K562 (cell line): Measurements from ENCODE around the gene ETHE1. TPM values are rescaled to one million over a fixed set of nuclear protein-coding genes. Genes with fewer than 3 reads are reported as not detected.

Experiments
- ATAC-seq: fragments of 200-7000 bp; cut with Tn5 transposase; 3 replicates; pipeline ENCODE4 v1.9.1; 2020; ENCODE audit warnings: moderate library complexity
- BruUV-seq: library from RNA; stranded (reverse); fragments of 400-500 nt; replicated peaks from 2 replicates; lab custom pipeline; 2021; lab: Mats Ljungman, UMichigan
- CTCF ChIA-PET: fragments of 300-600 bp; formaldehyde crosslinking; extraction: SDS; loops from one replicate; lab custom pipeline; 2021; ENCODE audit warnings: low intra/inter-chr PET ratio; lab: Yijun Ruan, JAX
- POLR2A ChIA-PET: fragments of 300-600, 350-650 bp; sonication (Branson Sonifier 250); formaldehyde crosslinking; extraction: SDS; loops from one replicate; lab custom pipeline; 2021; ENCODE audit warnings: antibody characterized with exemption, inconsistent platforms; lab: Yijun Ruan, JAX
- DNase-seq, 4 experiments: peaks; one replicate each; pipeline versions ENCODE4 v3.0.0 to v3.0.0-alpha.2; 2011 to 2018; ENCODE audit warnings: low spot score in 3 of 4, mixed read lengths in 3 of 4; ENCODE audit errors: extremely low read depth in 1 of 4
- FAIRE-seq: peaks from 2 replicates; lab custom pipeline; 2011; peaks lifted over from hg19 to GRCh38; lab: Jason Lieb, UNC
- H2AFZ ChIP-seq: 2 replicates; pipeline ENCODE4 v1.6.0; 2011; ENCODE audit warnings: low read depth, low read length, control low read depth, inconsistent platforms
- H3K27ac ChIP-seq: fragments of 200-600 bp; 3 replicates; pipeline ENCODE4 v1.8.0; 2011; ENCODE audit warnings: low read depth, mild to moderate bottlenecking, control low read depth, inconsistent platforms, low read length, moderate library complexity, mixed read lengths; ENCODE audit errors: extremely low read depth
- H3K27me3 ChIP-seq, 2 experiments: fragments of 300-600 bp in 1 of 2; 2 replicates in 1 of 2; 3 replicates in 1 of 2; pipeline versions ENCODE4 v1.6.0 to v1.8.0; 2011; ENCODE audit warnings: inconsistent platforms in 2 of 2, low read length in 2 of 2, mild to moderate bottlenecking in 1 of 2, mixed read lengths in 1 of 2, moderate library complexity in 1 of 2; ENCODE audit not compliant: control insufficient read depth in 2 of 2, insufficient read depth in 2 of 2
- H3K36me3 ChIP-seq: fragments of 300-600 bp; 3 replicates; pipeline ENCODE4 v1.8.0; 2011; ENCODE audit warnings: mild to moderate bottlenecking, low read length, inconsistent platforms; ENCODE audit not compliant: control insufficient read depth, insufficient read depth
- H3K4me1 ChIP-seq, 2 experiments: fragments of 200-600 bp in 1 of 2; replicated peaks in 1 of 2; 2 replicates in 1 of 2; 3 replicates in 1 of 2; pipeline versions ENCODE4 v1.5.1 to v1.8.0; 2011; ENCODE audit warnings: inconsistent platforms in 2 of 2, low read length in 2 of 2, mild to moderate bottlenecking in 1 of 2, mixed read lengths in 1 of 2, moderate library complexity in 1 of 2; ENCODE audit not compliant: control insufficient read depth in 2 of 2, insufficient read depth in 2 of 2
- H3K4me2 ChIP-seq: 2 replicates; pipeline ENCODE4 v1.6.1; 2011; ENCODE audit warnings: low read length, control low read depth, inconsistent platforms, mixed read lengths; ENCODE audit not compliant: insufficient read depth
- H3K4me3 ChIP-seq: fragments of 200-600 bp; sonication (generic), shearing (Covaris generic); 2 replicates; pipeline ENCODE4 v1.5.1; 2016; ENCODE audit warnings: control low read depth, inconsistent platforms
- H3K79me2 ChIP-seq: fragments of 200-600 bp; 3 replicates; pipeline ENCODE4 v1.8.0; 2011; ENCODE audit warnings: low read length, inconsistent platforms; ENCODE audit not compliant: control insufficient read depth, insufficient read depth
- H3K9ac ChIP-seq, 2 experiments: 2 replicates each; pipeline versions ENCODE4 v1.6.0 to v1.6.1; 2011; ENCODE audit warnings: low read depth in 2 of 2, low read length in 2 of 2, control low read depth in 1 of 2, inconsistent platforms in 1 of 2, mild to moderate bottlenecking in 1 of 2, mixed read lengths in 1 of 2; ENCODE audit not compliant: insufficient read depth in 1 of 2
- H3K9me1 ChIP-seq: one replicate; pipeline ENCODE4 v1.6.0; 2011; ENCODE audit warnings: inconsistent platforms, mild to moderate bottlenecking, low read length, moderate library complexity; ENCODE audit not compliant: control insufficient read depth, insufficient read depth
- H3K9me3 ChIP-seq: replicated peaks from 2 replicates; pipeline ENCODE4 v1.5.1; 2011; ENCODE audit warnings: low read depth, low read length, inconsistent platforms; ENCODE audit not compliant: control insufficient read depth, insufficient read depth
- H4K20me1 ChIP-seq: replicated peaks from 2 replicates; pipeline ENCODE4 v1.6.1; 2011; ENCODE audit warnings: low read length, inconsistent platforms, mixed read lengths; ENCODE audit not compliant: control insufficient read depth, insufficient read depth
- EZH2 ChIP-seq: IDR thresholded peaks from 2 replicates; pipeline ENCODE4 v1.6.1; 2012; ENCODE audit warnings: low read depth, mild to moderate bottlenecking, inconsistent platforms, low read length, borderline replicate concordance
- FOXP1 ChIP-seq: sonication (generic); formaldehyde crosslinking; IDR thresholded peaks from 2 replicates; pipeline ENCODE4 v1.8.0; 2022; ENCODE audit warnings: mild to moderate bottlenecking, missing genetic modification reagents
- HMG20B ChIP-seq: fragments of 250-450 bp; sonication (Bioruptor Pico); IDR thresholded peaks from 2 replicates; pipeline ENCODE4 v1.5.0; 2021; ENCODE audit warnings: mild to moderate bottlenecking
- IFI16 ChIP-seq: fragments of 250-450 bp; sonication (Bioruptor Pico); IDR thresholded peaks from 2 replicates; pipeline ENCODE4 v2.1.2; 2022; ENCODE audit warnings: mild to moderate bottlenecking, inconsistent platforms
- KLF1 ChIP-seq: fragments of 450-650 bp; IDR thresholded peaks from 2 replicates; pipeline ENCODE4 v1.6.1; 2016; ENCODE audit warnings: missing genetic modification characterization, missing compliant biosample characterization
- MCM5 ChIP-seq: fragments of 450-650 bp; IDR thresholded peaks from 2 replicates; pipeline ENCODE4 v1.6.1; 2016; ENCODE audit warnings: low read depth
- PCBP1 ChIP-seq: fragments of 200-400 bp; formaldehyde crosslinking; IDR thresholded peaks from 2 replicates; pipeline ENCODE4 v1.6.1; 2018; ENCODE audit warnings: mild to moderate bottlenecking, low read depth, low read length; ENCODE audit not compliant: poor library complexity, severe bottlenecking
- RCOR1 ChIP-seq, 2 experiments: IDR thresholded peaks; 2 replicates each; pipeline ENCODE4 v1.6.1; 2012; ENCODE audit warnings: low read depth in 2 of 2, low read length in 2 of 2, borderline replicate concordance in 1 of 2, improper control_type of control experiment in 1 of 2
- ZNF224 ChIP-seq: sonication (generic); formaldehyde crosslinking; IDR thresholded peaks from 2 replicates; pipeline ENCODE4 v1.8.0; 2022; ENCODE audit warnings: mild to moderate bottlenecking, missing genetic modification reagents
- ZNF75A ChIP-seq: fragments of 450-650 bp; formaldehyde crosslinking; IDR thresholded peaks from 2 replicates; pipeline ENCODE4 v1.4.0; 2020; ENCODE audit warnings: mild to moderate bottlenecking
- WGBS: fragments of 100-300 bp; shearing (Covaris generic); methylation state at CpG from one replicate; pipeline ENCODE4 v1.1.6; 2016; ENCODE audit warnings: low coverage, mixed read lengths; ENCODE audit not compliant: insufficient coverage; ENCODE audit errors: missing lambda C conversion rate; 5-methylcytosine and 5-hydroxymethylcytosine counted together
- in situ Hi-C: fragments of 300-500 bp; cut with MboI; formaldehyde crosslinking; loops from 4 replicates; pipeline ENCODE4 v1.15.0; 2018; ENCODE audit warnings: inconsistent platforms, mixed read lengths
- intact Hi-C: fragments of 100-400 bp; cut with micrococcal nuclease; formaldehyde crosslinking; loops from 2 replicates; pipeline ENCODE4 v1.14.2; 2022
- polyA plus RNA-seq, 8 experiments: library from polyadenylated mRNA; depleted of rRNA in 4 of 8; stranded (reverse) in 5 of 8; unstranded in 3 of 8; fragments of >200 nt; fragmentation: Nextera tagmentation in 2 of 8; fragmentation: Illumina TruSeq in 1 of 8; extraction: Ambion mirVana in 2 of 8; extraction: Trizol in 1 of 8; gene quantifications; 2 replicates each; pipeline versions ENCODE4 v1.2.1 to v1.2.3, GENCODE V29; 2011 to 2014; ENCODE audit warnings: inconsistent platforms in 1 of 8, missing spikeins in 1 of 8
- total RNA-seq, 7 experiments: library from RNA; depleted of rRNA in 6 of 7; stranded (reverse); fragments of >200 nt in 6 of 7; fragmentation: Illumina TruSeq in 2 of 7; extraction: Trizol in 2 of 7; gene quantifications; 2 replicates each; pipeline versions ENCODE4 v1.2.1 to v1.2.3, GENCODE V29; 2011 to 2021; ENCODE audit warnings: low replicate concordance in 1 of 7
- TF ChIP-seq, protein P1 (sequence below), 2 experiments: fragments of 450-650 bp; IDR thresholded peaks; 2 replicates each; pipeline ENCODE4 v1.6.1; 2018; ENCODE audit warnings: mild to moderate bottlenecking in 2 of 2, low read depth in 1 of 2; ENCODE audit not compliant: partially characterized antibody in 2 of 2

The ETHE1 gene
- total and polyA plus RNA-seq, 9 of the 15 experiments (the other 6 are each of a cell fraction or from before 2014, with no cell fraction given), result 2.9 to 21.0 (median 10.2) TPM

DNA sequence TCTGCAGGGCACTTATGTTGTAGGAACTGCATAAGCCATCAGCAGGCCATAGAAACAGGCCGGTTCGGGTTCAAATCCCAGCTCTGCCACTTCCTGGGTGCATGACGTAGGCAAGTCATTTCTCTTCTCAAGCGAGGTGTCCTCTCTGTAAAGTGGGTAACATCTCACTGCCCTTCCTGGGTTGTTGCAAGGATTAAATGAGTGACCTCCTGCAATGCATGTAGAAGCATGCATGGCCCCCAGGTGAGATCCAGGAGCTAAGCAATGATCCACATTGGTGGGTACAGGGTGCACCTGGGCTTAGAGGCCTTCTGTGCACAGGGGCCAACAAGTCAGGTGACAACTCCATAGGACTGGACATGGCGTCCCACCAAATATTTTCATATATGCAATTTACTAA is 36.2 kb downstream of the ETHE1 start:
- no peaks in the 10 kb centered on the region for H3K9me3 ChIP-seq
- H3K9ac ChIP-seq, result peak overlapping the region in 1 of 2 experiments; percentile 35; a peak in 1 of 4 replicates
- H4K20me1 ChIP-seq, result no peaks in the 10 kb centered on the region
- H3K9me1 ChIP-seq, result no peaks in the 10 kb centered on the region
- intact Hi-C loops (no loop called here), in situ Hi-C loops (no loop called here)
- H2AFZ ChIP-seq, result no peak overlapping the region
- H3K4me2 ChIP-seq, result no peak overlapping the region
- no peak for DNase-seq
- no peak for FAIRE-seq
- POLR2A ChIA-PET, result interaction anchor here (0.9 to 1.5 kb wide), 6 partner anchors 8 to 35 kb away, joined by 3 to 5 read pairs (median 4); partner anchors contain the start of gene PHLDB3
- H3K4me3 ChIP-seq, result no peak overlapping the region
- no peak overlapping the region for H3K27ac ChIP-seq
- TF ChIP-seq IFI16 (no peak), MCM5 (no peak), RCOR1 (IDR thresholded peaks at IDR 0.05; ENCODE audit: borderline replicate concordance in 1 of 2, low read depth in 2 of 2, low read length in 2 of 2) (no peak), KLF1 (tag) (no peak), HMG20B (CRISPR knock-in tag) (no peak), PCBP1 (no peak), FOXP1 (no peak), ZNF75A (CRISPR knock-in tag) (no peak), ZNF224 (CRISPR knock-in tag) (no peak), EZH2 (no peak)
- TF ChIP-seq, protein P1, sequence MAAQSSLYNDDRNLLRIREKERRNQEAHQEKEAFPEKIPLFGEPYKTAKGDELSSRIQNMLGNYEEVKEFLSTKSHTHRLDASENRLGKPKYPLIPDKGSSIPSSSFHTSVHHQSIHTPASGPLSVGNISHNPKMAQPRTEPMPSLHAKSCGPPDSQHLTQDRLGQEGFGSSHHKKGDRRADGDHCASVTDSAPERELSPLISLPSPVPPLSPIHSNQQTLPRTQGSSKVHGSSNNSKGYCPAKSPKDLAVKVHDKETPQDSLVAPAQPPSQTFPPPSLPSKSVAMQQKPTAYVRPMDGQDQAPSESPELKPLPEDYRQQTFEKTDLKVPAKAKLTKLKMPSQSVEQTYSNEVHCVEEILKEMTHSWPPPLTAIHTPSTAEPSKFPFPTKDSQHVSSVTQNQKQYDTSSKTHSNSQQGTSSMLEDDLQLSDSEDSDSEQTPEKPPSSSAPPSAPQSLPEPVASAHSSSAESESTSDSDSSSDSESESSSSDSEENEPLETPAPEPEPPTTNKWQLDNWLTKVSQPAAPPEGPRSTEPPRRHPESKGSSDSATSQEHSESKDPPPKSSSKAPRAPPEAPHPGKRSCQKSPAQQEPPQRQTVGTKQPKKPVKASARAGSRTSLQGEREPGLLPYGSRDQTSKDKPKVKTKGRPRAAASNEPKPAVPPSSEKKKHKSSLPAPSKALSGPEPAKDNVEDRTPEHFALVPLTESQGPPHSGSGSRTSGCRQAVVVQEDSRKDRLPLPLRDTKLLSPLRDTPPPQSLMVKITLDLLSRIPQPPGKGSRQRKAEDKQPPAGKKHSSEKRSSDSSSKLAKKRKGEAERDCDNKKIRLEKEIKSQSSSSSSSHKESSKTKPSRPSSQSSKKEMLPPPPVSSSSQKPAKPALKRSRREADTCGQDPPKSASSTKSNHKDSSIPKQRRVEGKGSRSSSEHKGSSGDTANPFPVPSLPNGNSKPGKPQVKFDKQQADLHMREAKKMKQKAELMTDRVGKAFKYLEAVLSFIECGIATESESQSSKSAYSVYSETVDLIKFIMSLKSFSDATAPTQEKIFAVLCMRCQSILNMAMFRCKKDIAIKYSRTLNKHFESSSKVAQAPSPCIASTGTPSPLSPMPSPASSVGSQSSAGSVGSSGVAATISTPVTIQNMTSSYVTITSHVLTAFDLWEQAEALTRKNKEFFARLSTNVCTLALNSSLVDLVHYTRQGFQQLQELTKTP (IDR thresholded peaks at IDR 0.05; ENCODE audit: low read depth in 1 of 2, partially characterized antibody in 2 of 2), result no peak
- BruUV-seq, result no TSS peak
- no peak for ATAC-seq
- no peaks in the 10 kb centered on the region for H3K27me3 ChIP-seq
- peaks cover 3% of the 10 kb centered on the region; the same call in 1 of the 3 replicates for H3K36me3 ChIP-seq
- no peaks in the 10 kb centered on the region for H3K79me2 ChIP-seq
- H3K4me1 ChIP-seq, result no peaks in the 10 kb centered on the region; a peak in 1 of 5 replicates
- 54% methylated on average over 5 of the region's 5 CpGs for WGBS
- CTCF ChIA-PET, result no interaction called here
